AG04450 (cell line): ENCODE measurements around the gene OR7D4. TPM values are rescaled to one million over a fixed set of nuclear protein-coding genes. Genes with fewer than 3 reads are reported as not detected.

Source experiments
- CTCF ChIA-PET: fragments of 300-600, 350-600 bp; formaldehyde crosslinking; extraction: SDS; loops from one replicate; lab custom pipeline; 2022; ENCODE audit warnings: antibody characterized with exemption, inconsistent platforms; lab: Charles Lee
- POLR2A ChIA-PET: fragments of 350-600 bp; formaldehyde crosslinking; extraction: SDS; loops from one replicate; lab custom pipeline; 2021; ENCODE audit warnings: antibody characterized with exemption, inconsistent platforms; lab: Yijun Ruan, JAX
- DNase-seq: peaks from one replicate; pipeline ENCODE4 v3.0.0-alpha.2; 2011; ENCODE audit warnings: low read depth, low spot score
- H3K27ac ChIP-seq: one replicate; pipeline ENCODE4 v1.5.1; 2012; ENCODE audit warnings: low read depth, low read length, control low read depth
- H3K27me3 ChIP-seq: one replicate; pipeline ENCODE4 v1.6.0; 2012; ENCODE audit warnings: low read length; ENCODE audit not compliant: control insufficient read depth, insufficient read depth
- H3K4me3 ChIP-seq: 2 replicates; pipeline ENCODE4 v1.5.1; 2011; ENCODE audit warnings: mild to moderate bottlenecking, low read depth, low read length, control low read depth
- H3K9me3 ChIP-seq: 2 replicates; pipeline ENCODE4 v1.5.1; 2012; ENCODE audit warnings: low read length; ENCODE audit not compliant: control insufficient read depth, insufficient read depth
- polyA plus RNA-seq: library from polyadenylated mRNA; depleted of rRNA; stranded (reverse); fragments of >200 nt; gene quantifications from 2 replicates; pipeline ENCODE4 v1.2.3, GENCODE V29; 2011
- TF ChIP-seq, protein P1 (sequence below): IDR thresholded peaks from 2 replicates; pipeline ENCODE4 v1.5.1; 2011; ENCODE audit warnings: low read depth, low read length, control low read depth, inconsistent platforms

Gene OR7D4
- polyA plus RNA-seq, 1 experiment, result not detected

DNA sequence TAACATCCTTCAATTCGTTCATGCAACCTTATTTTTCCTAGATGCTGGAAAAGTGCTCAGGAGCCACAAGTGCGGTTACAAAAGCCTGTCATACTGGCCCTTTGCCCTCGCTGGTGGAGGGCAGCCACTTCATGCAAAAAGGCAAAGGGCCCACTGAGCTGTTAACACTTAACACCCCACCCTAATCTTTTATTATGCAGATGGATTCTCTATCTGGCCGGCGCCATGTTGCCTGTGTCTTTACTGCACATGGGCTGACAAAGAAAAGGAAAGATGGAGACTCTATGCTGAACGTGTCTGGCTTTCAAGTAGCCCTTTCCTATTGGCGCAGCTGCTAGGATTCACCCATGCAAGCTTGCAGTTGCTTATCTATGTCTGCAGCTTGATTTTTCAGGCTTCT, 29.9 kb downstream of the OR7D4 start:
- Histone ChIP-seq H3K27ac (no peak overlapping the region), H3K4me3 (no peak overlapping the region), H3K27me3 (no peaks in the 10 kb centered on the region), H3K9me3 (peaks cover 8% of the 10 kb centered on the region; the same call in 1 of the 2 replicates)
- TF ChIP-seq, protein P1, sequence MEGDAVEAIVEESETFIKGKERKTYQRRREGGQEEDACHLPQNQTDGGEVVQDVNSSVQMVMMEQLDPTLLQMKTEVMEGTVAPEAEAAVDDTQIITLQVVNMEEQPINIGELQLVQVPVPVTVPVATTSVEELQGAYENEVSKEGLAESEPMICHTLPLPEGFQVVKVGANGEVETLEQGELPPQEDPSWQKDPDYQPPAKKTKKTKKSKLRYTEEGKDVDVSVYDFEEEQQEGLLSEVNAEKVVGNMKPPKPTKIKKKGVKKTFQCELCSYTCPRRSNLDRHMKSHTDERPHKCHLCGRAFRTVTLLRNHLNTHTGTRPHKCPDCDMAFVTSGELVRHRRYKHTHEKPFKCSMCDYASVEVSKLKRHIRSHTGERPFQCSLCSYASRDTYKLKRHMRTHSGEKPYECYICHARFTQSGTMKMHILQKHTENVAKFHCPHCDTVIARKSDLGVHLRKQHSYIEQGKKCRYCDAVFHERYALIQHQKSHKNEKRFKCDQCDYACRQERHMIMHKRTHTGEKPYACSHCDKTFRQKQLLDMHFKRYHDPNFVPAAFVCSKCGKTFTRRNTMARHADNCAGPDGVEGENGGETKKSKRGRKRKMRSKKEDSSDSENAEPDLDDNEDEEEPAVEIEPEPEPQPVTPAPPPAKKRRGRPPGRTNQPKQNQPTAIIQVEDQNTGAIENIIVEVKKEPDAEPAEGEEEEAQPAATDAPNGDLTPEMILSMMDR, result no peak
- no peak for DNase-seq
- ChIA-PET CTCF (no interaction called here), POLR2A (no interaction called here)

DNA sequence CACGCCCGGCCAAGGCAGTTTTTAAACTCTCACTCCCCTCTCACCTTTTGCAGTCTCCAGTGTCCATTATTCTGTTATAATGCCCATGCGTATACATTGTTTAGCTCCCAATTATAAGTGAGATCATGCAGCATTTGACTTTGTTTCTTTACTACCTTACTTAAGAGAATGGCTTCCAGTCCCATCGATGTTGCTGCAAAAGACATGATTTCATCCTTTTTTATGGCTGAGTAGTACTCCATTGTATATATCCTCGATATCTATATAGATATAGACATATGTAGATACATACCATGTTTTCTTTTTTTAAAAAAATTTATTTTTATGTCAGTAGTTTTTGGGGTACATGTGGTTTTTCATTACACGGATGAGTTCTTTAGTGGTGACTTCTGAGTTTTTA, 32.2 kb downstream of the OR7D4 start:
- ChIA-PET POLR2A (no interaction called here), CTCF (no interaction called here)
- H3K4me3 ChIP-seq, result no peak overlapping the region
- no peak overlapping the region for H3K27ac ChIP-seq
- TF ChIP-seq, protein P1, result no peak
- no peak for DNase-seq
- no peaks in the 10 kb centered on the region for H3K27me3 ChIP-seq
- peaks cover 24% of the 10 kb centered on the region for H3K9me3 ChIP-seq

DNA sequence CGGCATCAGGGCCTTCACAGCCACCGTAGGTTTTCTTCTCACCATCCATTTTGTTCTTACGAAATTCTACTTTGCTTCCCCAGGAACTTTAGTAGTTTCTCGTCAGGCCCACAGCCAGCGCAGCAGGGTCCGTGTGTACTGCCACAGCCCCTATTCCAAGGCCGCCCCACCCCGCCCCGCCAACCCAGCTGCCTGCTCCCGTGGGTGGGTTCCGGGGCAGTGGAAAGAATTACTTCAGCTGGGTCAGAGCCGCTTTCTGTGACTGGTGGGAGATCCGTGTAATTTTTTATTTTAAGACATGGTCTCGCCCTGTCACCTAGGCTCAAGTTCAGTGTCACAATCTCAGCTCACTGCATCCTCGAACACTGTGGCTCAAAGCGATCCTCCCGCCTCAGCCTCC, 36.4 kb downstream of the OR7D4 start:
- DNase-seq, result no peak
- TF ChIP-seq, protein P1, result no peak
- ChIA-PET CTCF (no interaction called here), POLR2A (no interaction called here)
- Histone ChIP-seq H3K9me3 (peaks cover 20% of the 10 kb centered on the region), H3K27ac (no peak overlapping the region), H3K27me3 (no peaks in the 10 kb centered on the region), H3K4me3 (no peak overlapping the region)

DNA sequence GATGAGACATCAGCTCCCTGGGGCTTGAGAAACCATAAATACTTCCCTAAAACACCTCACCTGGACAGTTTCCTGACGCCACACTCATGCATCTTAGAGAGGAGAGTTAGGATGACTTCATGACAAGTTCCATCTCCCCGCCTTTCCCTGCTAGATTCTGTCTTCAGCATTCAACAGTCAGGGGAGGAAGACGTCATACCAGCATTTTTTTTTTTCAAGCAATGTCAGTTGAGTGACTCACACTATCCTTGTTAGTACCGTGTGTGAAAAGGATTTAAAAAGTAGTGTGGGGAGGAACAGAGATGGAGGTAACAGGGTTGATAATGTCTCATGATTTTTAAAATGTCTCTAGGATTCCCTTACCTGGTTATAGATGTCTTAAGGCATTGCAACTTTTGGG, 40.5 kb downstream of the OR7D4 start, which contains the start of gene OR7D2:
Gene OR7D2 (plus strand): TSS at position 79 of the 400 bp plus-strand sequence. CDS start 6,803 bp downstream, outside the sequence.
- no peak for DNase-seq
- no peaks in the 10 kb centered on the region for H3K27me3 ChIP-seq

DNA sequence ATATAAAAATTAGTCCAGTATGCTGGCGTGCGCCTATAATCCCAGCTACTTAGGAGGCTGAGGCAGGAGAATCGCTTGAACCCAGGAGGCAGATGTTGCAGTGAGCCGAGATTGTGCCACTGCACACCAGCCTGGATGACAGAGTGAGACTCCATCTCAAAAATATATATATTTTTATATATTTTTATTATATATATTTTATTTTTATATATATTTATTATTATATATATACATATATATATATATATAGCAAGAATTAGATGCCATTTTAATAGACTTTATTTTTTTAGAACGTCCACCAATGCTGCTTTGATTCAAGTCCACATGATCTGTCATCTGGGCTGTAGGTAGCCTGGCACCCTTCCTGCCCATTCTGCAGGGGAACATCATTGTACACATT, 44.1 kb downstream of the OR7D4 start:
- Histone ChIP-seq H3K27me3 (no peaks in the 10 kb centered on the region), H3K4me3 (no peak overlapping the region), H3K9me3 (peaks cover 15% of the 10 kb centered on the region), H3K27ac (no peak overlapping the region)
- TF ChIP-seq, protein P1, result no peak
- ChIA-PET CTCF (no interaction called here), POLR2A (no interaction called here)
- no peak for DNase-seq

More for the DNA sequence above, 40.5 kb downstream of the OR7D4 start, which contains the start of gene OR7D2:
- TF ChIP-seq, protein P1, result no peak
- ChIA-PET POLR2A (no interaction called here), CTCF (no interaction called here)
- Histone ChIP-seq H3K27ac (no peak within 1 kb of the TSS), H3K9me3 (peaks cover 28% of the 10 kb centered on the region), H3K4me3 (no peak within 1 kb of the TSS)
